GM19240 (cell line): ENCODE measurements around the gene GPC3.
"Not testable (repeated sequence)": the region's sequence is repeated elsewhere in the genome, so short reads cannot be mapped to it uniquely, and the experiment has no call there.

ENCODE experiments used
- DNase-seq: peaks from one replicate; pipeline ENCODE4 v3.0.0; 2011; ENCODE audit warnings: low spot score; ENCODE audit not compliant: insufficient read length

GPC3 gene

GRCh38 chrX:133781174-133781573 is 204.2 kb downstream of the GPC3 start:
- no peak for DNase-seq

GRCh38 chrX:133776072-133776471 is 209.3 kb downstream of the GPC3 start:
- DNase-seq, result no peak

DNA sequence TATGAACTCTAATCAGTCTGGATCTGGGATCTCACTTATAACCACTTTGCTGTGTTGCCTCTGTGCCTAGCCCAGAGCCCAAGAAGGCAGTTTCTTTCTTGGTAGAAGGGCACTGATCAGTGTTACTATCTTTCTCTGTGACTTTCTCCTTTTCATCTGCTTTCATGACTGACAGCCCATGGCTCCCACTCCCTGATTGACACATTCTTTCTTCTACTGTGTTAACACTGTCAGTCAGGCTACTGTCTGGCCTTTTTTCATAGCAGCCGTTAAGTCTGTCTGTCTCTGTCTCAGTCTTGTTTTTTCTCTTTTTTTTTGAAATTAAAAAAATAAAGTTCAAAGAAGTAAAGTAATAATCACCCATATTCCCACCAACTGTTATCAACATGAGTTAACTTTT is 210.6 kb downstream of the GPC3 start:
- DNase-seq, result no peak

DNA sequence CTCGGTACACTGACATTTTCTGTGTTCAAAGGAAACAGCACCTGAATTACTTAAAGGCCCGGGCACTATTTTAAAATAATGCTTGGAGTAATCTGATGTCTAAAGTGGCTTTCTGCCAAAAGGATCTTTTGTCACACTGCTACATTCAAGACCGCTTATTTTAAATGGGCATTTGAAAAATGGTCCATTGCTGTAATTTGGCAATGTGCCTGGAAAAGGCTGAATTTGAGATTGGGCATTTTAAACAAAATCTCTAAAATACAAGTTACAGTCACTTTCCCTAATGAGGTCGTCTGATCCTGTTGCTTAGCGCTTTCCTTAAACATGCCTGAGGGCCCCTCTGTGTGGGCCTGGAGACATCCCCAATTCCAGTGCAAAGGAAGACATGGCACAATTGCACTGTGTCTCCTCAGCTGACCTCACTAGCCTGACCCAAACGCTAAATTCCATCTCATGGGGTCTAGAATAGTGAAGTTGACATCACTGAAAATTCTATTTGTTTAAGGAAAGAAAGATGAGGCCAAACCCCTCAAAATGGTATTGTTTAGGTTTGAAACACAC is 214.2 kb downstream of the GPC3 start:
- no peak for DNase-seq

DNA sequence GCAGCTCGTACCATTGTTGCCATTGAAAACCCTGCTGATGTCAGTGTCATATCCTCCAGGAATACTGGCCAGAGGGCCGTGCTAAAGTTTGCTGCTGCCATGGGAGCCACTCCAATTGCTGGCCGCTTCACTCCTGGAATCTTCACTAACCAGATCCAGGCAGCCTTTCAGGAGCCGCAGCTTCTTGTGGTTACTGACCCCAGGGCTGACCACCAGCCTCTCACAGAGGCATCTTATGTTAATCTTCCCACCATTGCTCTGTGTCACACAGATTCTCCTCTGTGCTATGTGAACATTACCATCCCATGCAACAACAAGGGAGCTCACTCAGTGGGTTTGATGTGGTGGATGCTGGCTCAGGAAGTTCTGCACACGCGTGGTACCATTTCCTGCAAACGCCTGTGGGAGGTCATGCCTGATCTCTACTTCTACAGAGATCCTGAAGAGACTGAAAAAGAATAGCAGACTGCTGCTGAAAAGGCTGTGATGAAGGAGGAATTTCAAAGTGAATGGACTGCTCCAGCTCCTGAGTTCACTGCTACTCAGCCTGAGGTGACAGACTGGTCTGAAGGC is 222.3 kb downstream of the GPC3 start:
- DNase-seq, result not testable (repeated sequence)

DNA sequence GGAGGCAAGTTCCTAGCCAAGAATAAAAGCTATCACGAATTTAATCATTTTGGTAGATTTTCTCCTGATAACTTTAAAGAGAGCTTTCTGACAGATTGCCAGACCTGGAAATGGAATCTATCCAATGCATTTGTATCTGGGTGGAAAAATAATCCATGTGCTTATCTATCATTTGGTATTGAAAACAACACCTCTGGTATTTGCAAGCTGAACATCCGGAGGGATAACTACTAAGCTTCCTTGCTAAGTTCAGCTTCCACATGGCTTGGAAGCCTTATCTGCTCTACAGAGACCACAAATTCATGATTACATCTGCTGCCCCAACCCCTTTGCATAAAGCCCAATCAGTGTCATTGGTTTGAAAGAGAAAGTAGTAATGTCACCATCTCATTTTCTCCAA is 230.7 kb downstream of the GPC3 start:
- no peak for DNase-seq

DNA sequence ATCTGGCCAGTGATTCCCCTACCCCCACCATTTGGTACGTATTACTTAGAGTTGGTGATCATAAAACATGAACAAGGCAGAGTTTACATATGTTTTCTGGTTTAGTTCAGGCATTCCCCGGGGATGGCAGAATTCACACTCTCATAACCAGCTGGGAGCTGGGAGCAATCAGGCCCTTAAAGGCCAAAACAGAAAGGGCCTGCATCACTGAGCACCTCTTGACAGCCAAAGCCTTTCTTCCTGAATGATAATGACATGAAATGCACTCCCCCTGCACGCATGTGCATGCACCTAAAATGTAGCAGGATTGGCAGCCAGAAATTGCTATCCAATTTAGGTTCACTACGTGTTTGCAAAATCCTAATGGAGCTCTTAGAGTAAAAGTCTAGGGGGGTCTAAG is 235.4 kb downstream of the GPC3 start:
- no peak for DNase-seq

DNA sequence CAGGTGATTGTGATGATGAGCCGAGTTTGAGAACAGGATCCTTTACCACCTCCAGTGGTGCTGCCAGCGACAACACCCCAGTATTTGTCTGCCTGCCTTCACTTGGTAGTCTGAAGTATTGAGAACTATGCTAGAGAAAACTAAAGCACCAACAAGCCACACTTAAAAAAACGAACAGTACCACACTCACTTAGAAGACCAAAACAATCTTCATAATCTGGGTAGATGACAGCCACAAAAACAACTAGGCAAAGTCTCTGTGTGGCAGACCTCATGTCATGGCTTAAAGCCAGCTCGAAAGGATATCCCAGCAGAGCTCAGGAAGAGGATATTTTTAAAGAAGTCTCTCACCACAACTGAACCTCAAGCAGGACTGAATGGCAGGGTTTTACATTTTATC is 236.0 kb downstream of the GPC3 start:
- no peak for DNase-seq

DNA sequence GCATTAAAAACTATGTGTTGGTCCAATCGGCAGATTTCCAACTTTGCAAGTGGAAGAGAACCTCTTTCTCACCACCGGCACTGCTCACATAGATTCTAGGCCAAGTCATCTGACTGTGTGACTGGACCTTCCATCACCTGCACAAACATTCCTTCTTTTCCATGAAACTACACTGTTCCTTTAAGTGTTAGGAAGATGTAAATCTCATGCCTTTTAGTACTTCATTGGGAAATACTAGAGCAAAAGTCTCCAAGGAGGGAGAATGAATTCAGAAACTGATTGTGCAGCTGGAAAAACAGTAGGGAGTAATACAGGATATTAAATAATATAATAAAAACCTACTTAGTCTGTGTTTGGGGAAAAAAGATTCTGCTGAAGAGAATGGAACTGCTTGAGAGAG is 238.2 kb downstream of the GPC3 start:
- DNase-seq, result no peak

DNA sequence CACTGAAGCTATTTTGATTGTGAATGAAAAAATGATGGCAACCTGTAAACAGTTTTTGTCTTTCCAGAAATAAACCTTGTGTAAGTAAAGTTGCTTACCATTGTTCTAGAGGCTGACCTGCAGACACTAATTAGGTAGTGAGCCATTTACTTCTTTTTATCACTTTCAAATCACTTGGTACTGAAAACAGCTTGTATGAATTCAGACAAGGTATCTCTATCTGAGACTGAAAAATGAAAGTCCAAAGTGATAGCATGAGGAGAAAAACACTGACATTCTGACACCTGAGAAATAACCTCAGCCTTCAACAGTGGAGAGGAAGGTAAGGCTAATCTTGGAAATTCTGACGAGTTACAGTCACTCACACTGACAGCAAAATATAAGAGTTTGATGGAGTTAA is 238.8 kb downstream of the GPC3 start:
- DNase-seq, result no peak

- DNase-seq, result no peak
These were observed 240.0 kb downstream of the GPC3 start for GRCh38 chrX:133745349-133745748.

- no peak for DNase-seq
These were observed 242.6 kb downstream of the GPC3 start for GRCh38 chrX:133742602-133743305.

GRCh38 chrX:133741303-133741702 is 244.1 kb downstream of the GPC3 start:
- DNase-seq, result no peak

DNA sequence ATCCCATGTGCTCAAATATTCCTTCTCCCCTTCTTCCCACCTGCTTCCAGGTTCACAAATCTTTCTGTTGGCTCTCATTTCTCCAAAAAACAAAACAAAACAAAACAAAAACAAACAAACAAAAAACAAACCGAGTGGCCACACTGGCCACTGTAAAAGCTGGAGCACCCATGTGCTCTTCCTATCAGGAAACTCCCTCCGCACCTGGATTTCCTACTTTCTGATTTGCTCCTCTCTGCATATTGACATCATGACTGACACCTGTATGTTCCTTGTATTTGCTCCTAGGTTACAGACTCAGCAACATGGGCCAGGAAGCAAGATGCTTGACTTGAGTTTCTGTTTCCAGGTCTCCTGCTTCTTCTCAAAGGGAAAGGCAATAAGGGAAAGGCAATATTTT is 258.8 kb downstream of the GPC3 start:
- DNase-seq, result no peak

DNA sequence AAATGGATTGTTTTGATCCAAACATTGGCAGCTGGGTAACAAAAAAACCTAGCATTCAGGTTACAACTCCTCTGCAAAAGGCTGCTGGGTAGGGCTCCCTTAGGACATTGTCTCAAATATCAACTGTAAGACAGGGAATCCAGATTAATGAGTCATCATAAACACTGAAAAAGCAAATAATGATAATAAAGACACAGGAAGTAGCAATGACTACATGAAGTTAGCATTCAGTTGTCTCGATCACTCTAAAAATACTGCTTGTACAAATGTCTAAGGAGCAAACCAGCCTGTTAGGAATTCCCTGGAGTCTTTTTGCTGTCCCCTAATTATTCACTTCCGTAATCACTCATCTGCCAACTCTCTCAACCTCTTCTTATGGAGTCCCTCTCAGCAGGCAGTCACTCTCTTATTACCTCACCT is 259.2 kb downstream of the GPC3 start:
- DNase-seq, result no peak

GRCh38 chrX:133723930-133724329 is 261.5 kb downstream of the GPC3 start:
- no peak for DNase-seq

DNA sequence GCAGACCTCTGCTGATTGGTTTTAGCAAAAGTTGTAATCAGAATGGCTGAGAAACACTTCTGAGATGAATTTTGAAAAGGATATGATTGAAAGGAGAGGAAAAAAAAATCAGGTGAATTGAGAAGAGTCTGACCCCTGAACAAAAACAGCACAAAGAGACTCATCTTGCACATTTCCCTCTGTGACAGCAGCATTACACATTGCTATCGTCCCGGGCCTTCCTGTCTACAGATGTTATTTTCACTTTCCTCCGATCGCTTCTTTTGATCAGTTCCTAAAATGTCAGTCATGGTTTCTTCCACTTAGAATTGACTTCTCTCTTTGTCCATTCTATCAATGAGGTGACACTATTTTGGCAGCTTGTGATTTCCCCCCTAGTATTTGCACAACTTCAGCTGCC is 262.6 kb downstream of the GPC3 start:
- no peak for DNase-seq

GRCh38 chrX:133720269-133720668 is 265.1 kb downstream of the GPC3 start:
- not testable (repeated sequence) for DNase-seq

DNA sequence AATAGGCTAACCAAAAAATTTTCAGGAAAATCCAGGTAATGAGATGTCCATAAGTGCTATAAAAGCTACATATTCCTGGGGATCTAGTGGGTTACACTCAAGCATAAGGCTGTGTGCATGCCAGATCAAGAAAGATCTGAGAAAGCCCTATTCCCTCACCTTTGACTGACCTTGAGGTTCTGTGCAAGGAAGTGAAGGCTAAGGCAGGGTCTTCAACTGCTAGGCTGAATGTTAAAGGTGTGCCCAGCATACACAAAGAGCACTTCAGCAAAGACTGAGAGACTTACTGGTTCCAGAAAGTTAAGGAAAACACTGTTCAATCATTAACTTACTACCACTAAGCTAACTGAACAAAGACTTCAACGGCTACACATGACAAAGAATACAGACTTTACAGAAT is 269.7 kb downstream of the GPC3 start:
- no peak for DNase-seq

DNA sequence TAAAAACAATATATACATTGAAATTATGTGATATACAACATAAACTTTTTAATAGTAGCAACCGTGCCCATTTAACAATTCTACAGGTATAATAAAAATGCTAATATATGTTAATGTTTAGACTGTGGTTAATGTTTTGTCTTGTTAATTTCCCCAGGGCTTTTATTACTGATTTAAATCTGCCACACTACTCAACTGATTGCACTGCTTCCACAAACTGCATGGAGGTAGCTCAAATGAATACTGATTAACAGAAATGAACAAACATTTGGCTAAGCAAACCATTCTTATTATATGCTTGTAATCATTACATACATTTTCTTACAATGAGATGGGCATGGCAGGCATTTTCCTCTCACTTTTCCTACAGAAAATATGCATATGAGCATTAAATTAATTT is 275.9 kb downstream of the GPC3 start:
- DNase-seq, result no peak

GRCh38 chrX:133706890-133707289 is 278.5 kb downstream of the GPC3 start:
- no peak for DNase-seq

DNA sequence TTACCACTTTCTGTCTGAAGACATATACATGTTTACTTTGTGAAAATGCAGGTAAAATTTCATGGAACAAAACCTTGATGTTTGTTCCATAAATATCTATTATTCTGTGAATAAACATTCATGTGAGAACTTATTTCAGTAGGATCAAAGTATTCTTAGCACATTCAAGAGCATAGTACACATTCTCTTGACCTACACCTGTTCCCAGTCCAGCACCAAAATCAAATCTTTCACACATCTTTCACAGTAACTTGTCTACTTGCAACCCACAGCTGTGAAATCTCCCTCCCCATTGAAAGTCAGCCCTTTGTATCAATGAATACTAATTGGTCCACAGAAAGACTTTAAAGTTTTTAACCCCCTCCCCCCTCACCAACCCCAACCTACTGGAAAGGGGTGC is 283.2 kb downstream of the GPC3 start:
- no peak for DNase-seq
